ENCODE data around the gene DOHH. TPM values are rescaled to one million over a fixed set of nuclear protein-coding genes. Genes with fewer than 3 reads are reported as not detected.
"Not testable (repeated sequence)": the region's sequence is repeated elsewhere in the genome, so short reads cannot be mapped to it uniquely, and the experiment has no call there.

Gene DOHH
- polyA plus RNA-seq, 3 donors: 9.6 to 13.0 (median 11.5) TPM

- DNase-seq: no peak
Measured at GRCh38 chr19:3522421-3523360, 22.2 kb upstream of the DOHH start.

- DNase-seq: no peak
Measured at GRCh38 chr19:3521104-3521445, 20.6 kb upstream of the DOHH start.

GRCh38 chr19:3520166-3521103, 20.0 kb upstream of the DOHH start:
- DNase-seq: no peak

GRCh38 chr19:3519126-3519525, 18.7 kb upstream of the DOHH start:
- no peak for DNase-seq

GRCh38 chr19:3518659-3519058, 18.2 kb upstream of the DOHH start:
- peak; percentile 57 for DNase-seq

- no peak for DNase-seq
Measured at GRCh38 chr19:3518255-3518654, 17.8 kb upstream of the DOHH start.

- no peak for DNase-seq
Measured at GRCh38 chr19:3517638-3518037, 17.2 kb upstream of the DOHH start.

- no peak for DNase-seq
Measured at GRCh38 chr19:3516675-3517207, 16.3 kb upstream of the DOHH start.

GRCh38 chr19:3515891-3516422, 15.5 kb upstream of the DOHH start:
- DNase-seq: no peak

- no peak for DNase-seq
Measured at GRCh38 chr19:3514930-3515329, 14.5 kb upstream of the DOHH start.

- no peak for DNase-seq
Measured at GRCh38 chr19:3513229-3514140, 13.0 kb upstream of the DOHH start.

- no peak for DNase-seq
Measured at GRCh38 chr19:3512562-3513228, 12.2 kb upstream of the DOHH start.

- DNase-seq: no peak
Measured at GRCh38 chr19:3511506-3512251, 11.2 kb upstream of the DOHH start.

- DNase-seq: no peak
Measured at GRCh38 chr19:3510727-3511126, 10.3 kb upstream of the DOHH start.

GRCh38 chr19:3509566-3509989, 9.1 kb upstream of the DOHH start:
- DNase-seq: no peak

GRCh38 chr19:3508771-3509535, 8.5 kb upstream of the DOHH start:
- DNase-seq: no peak

- DNase-seq: not testable (repeated sequence)
Measured at GRCh38 chr19:3508121-3508661, 7.7 kb upstream of the DOHH start.

GRCh38 chr19:3507371-3508120, 7.1 kb upstream of the DOHH start:
- no peak for DNase-seq

Data from renal pelvis (tissue), 4 donors.